K562 (cell line): ENCODE data around the gene B3GAT3. TPM values are rescaled to one million over a fixed set of nuclear protein-coding genes. Genes with fewer than 3 reads are reported as not detected.

Experiments used
- ATAC-seq: fragments of 200-7000 bp; cut with Tn5 transposase; 3 replicates; pipeline ENCODE4 v1.9.1; 2020; ENCODE audit warnings: moderate library complexity
- BruUV-seq: library from RNA; stranded (reverse); fragments of 400-500 nt; replicated peaks from 2 replicates; lab custom pipeline; 2021; lab: Mats Ljungman, UMichigan
- CTCF ChIA-PET: fragments of 300-600 bp; formaldehyde crosslinking; extraction: SDS; loops from one replicate; lab custom pipeline; 2021; ENCODE audit warnings: low intra/inter-chr PET ratio; lab: Yijun Ruan, JAX
- POLR2A ChIA-PET: fragments of 300-600, 350-650 bp; sonication (Branson Sonifier 250); formaldehyde crosslinking; extraction: SDS; loops from one replicate; lab custom pipeline; 2021; ENCODE audit warnings: antibody characterized with exemption, inconsistent platforms; lab: Yijun Ruan, JAX
- DNase-seq, 4 experiments: peaks; one replicate each; pipeline versions ENCODE4 v3.0.0 to v3.0.0-alpha.2; 2011 to 2018; ENCODE audit warnings: low spot score in 3 of 4, mixed read lengths in 3 of 4; ENCODE audit errors: extremely low read depth in 1 of 4
- FAIRE-seq: peaks from 2 replicates; lab custom pipeline; 2011; peaks lifted over from hg19 to GRCh38; lab: Jason Lieb, UNC
- H2AFZ ChIP-seq: 2 replicates; pipeline ENCODE4 v1.6.0; 2011; ENCODE audit warnings: low read depth, low read length, control low read depth, inconsistent platforms
- H3K27ac ChIP-seq: fragments of 200-600 bp; 3 replicates; pipeline ENCODE4 v1.8.0; 2011; ENCODE audit warnings: low read depth, mild to moderate bottlenecking, control low read depth, inconsistent platforms, low read length, moderate library complexity, mixed read lengths; ENCODE audit errors: extremely low read depth
- H3K27me3 ChIP-seq, 2 experiments: fragments of 300-600 bp in 1 of 2; 2 replicates in 1 of 2; 3 replicates in 1 of 2; pipeline versions ENCODE4 v1.6.0 to v1.8.0; 2011; ENCODE audit warnings: inconsistent platforms in 2 of 2, low read length in 2 of 2, mild to moderate bottlenecking in 1 of 2, mixed read lengths in 1 of 2, moderate library complexity in 1 of 2; ENCODE audit not compliant: control insufficient read depth in 2 of 2, insufficient read depth in 2 of 2
- H3K36me3 ChIP-seq: fragments of 300-600 bp; 3 replicates; pipeline ENCODE4 v1.8.0; 2011; ENCODE audit warnings: mild to moderate bottlenecking, low read length, inconsistent platforms; ENCODE audit not compliant: control insufficient read depth, insufficient read depth
- H3K4me1 ChIP-seq, 2 experiments: fragments of 200-600 bp in 1 of 2; replicated peaks in 1 of 2; 2 replicates in 1 of 2; 3 replicates in 1 of 2; pipeline versions ENCODE4 v1.5.1 to v1.8.0; 2011; ENCODE audit warnings: inconsistent platforms in 2 of 2, low read length in 2 of 2, mild to moderate bottlenecking in 1 of 2, mixed read lengths in 1 of 2, moderate library complexity in 1 of 2; ENCODE audit not compliant: control insufficient read depth in 2 of 2, insufficient read depth in 2 of 2
- H3K4me2 ChIP-seq: 2 replicates; pipeline ENCODE4 v1.6.1; 2011; ENCODE audit warnings: low read length, control low read depth, inconsistent platforms, mixed read lengths; ENCODE audit not compliant: insufficient read depth
- H3K4me3 ChIP-seq: fragments of 200-600 bp; sonication (generic), shearing (Covaris generic); 2 replicates; pipeline ENCODE4 v1.5.1; 2016; ENCODE audit warnings: control low read depth, inconsistent platforms
- H3K79me2 ChIP-seq: fragments of 200-600 bp; 3 replicates; pipeline ENCODE4 v1.8.0; 2011; ENCODE audit warnings: low read length, inconsistent platforms; ENCODE audit not compliant: control insufficient read depth, insufficient read depth
- H3K9ac ChIP-seq, 2 experiments: 2 replicates each; pipeline versions ENCODE4 v1.6.0 to v1.6.1; 2011; ENCODE audit warnings: low read depth in 2 of 2, low read length in 2 of 2, control low read depth in 1 of 2, inconsistent platforms in 1 of 2, mild to moderate bottlenecking in 1 of 2, mixed read lengths in 1 of 2; ENCODE audit not compliant: insufficient read depth in 1 of 2
- H3K9me1 ChIP-seq: one replicate; pipeline ENCODE4 v1.6.0; 2011; ENCODE audit warnings: inconsistent platforms, mild to moderate bottlenecking, low read length, moderate library complexity; ENCODE audit not compliant: control insufficient read depth, insufficient read depth
- H3K9me3 ChIP-seq: replicated peaks from 2 replicates; pipeline ENCODE4 v1.5.1; 2011; ENCODE audit warnings: low read depth, low read length, inconsistent platforms; ENCODE audit not compliant: control insufficient read depth, insufficient read depth
- H4K20me1 ChIP-seq: replicated peaks from 2 replicates; pipeline ENCODE4 v1.6.1; 2011; ENCODE audit warnings: low read length, inconsistent platforms, mixed read lengths; ENCODE audit not compliant: control insufficient read depth, insufficient read depth
- ZBTB33 ChIP-seq: sonication (generic); formaldehyde crosslinking; IDR thresholded peaks from 2 replicates; pipeline ENCODE4 v1.8.1; 2023; ENCODE audit warnings: mild to moderate bottlenecking, missing genetic modification reagents
- ZBTB8A ChIP-seq: fragments of 450-650 bp; IDR thresholded peaks from 2 replicates; pipeline ENCODE4 v1.6.1; 2018; ENCODE audit warnings: mild to moderate bottlenecking, moderate library complexity; ENCODE audit not compliant: partially characterized antibody
- WGBS: fragments of 100-300 bp; shearing (Covaris generic); methylation state at CpG from one replicate; pipeline ENCODE4 v1.1.6; 2016; ENCODE audit warnings: low coverage, mixed read lengths; ENCODE audit not compliant: insufficient coverage; ENCODE audit errors: missing lambda C conversion rate; 5-methylcytosine and 5-hydroxymethylcytosine counted together
- in situ Hi-C: fragments of 300-500 bp; cut with MboI; formaldehyde crosslinking; loops from 4 replicates; pipeline ENCODE4 v1.15.0; 2018; ENCODE audit warnings: inconsistent platforms, mixed read lengths
- intact Hi-C: fragments of 100-400 bp; cut with micrococcal nuclease; formaldehyde crosslinking; loops from 2 replicates; pipeline ENCODE4 v1.14.2; 2022
- polyA plus RNA-seq, 8 experiments: library from polyadenylated mRNA; depleted of rRNA in 4 of 8; stranded (reverse) in 5 of 8; unstranded in 3 of 8; fragments of >200 nt; fragmentation: Nextera tagmentation in 2 of 8; fragmentation: Illumina TruSeq in 1 of 8; extraction: Ambion mirVana in 2 of 8; extraction: Trizol in 1 of 8; gene quantifications; 2 replicates each; pipeline versions ENCODE4 v1.2.1 to v1.2.3, GENCODE V29; 2011 to 2014; ENCODE audit warnings: inconsistent platforms in 1 of 8, missing spikeins in 1 of 8
- total RNA-seq, 7 experiments: library from RNA; depleted of rRNA in 6 of 7; stranded (reverse); fragments of >200 nt in 6 of 7; fragmentation: Illumina TruSeq in 2 of 7; extraction: Trizol in 2 of 7; gene quantifications; 2 replicates each; pipeline versions ENCODE4 v1.2.1 to v1.2.3, GENCODE V29; 2011 to 2021; ENCODE audit warnings: low replicate concordance in 1 of 7

B3GAT3 gene
- total and polyA plus RNA-seq, 9 of the 15 experiments (the other 6 are each of a cell fraction or from before 2014, with no cell fraction given), result 0.30 to 64.0 (median 21.4) TPM

GRCh38 chr11:62604460-62605120 is 17.2 kb downstream of the B3GAT3 start:
- no peak for ATAC-seq
- Histone ChIP-seq H3K9me3 (no peaks in the 10 kb centered on the region), H3K79me2 (peaks cover 25% of the 10 kb centered on the region)
- peak; percentile 54; the same call in 1 of the 2 replicates for TF ChIP-seq ZBTB33 (CRISPR knock-in tag)
- TF ChIP-seq ZBTB8A, result no peak
- TF ChIP-seq, all 486 proteins: peak for 1
- no TSS peak for BruUV-seq
- Histone ChIP-seq H3K36me3 (peaks cover 74% of the 10 kb centered on the region), H3K9ac (peak overlapping the region in 1 of 2 experiments; percentile 83; a peak in 2 of 4 replicates), H3K4me1 (peaks cover 6 to 44% of the 10 kb centered on the region in 2 experiments; a peak in 3 of 5 replicates), H2AFZ (no peak overlapping the region), H3K27ac (no peak overlapping the region), H3K4me3 (no peak overlapping the region), H4K20me1 (no peaks in the 10 kb centered on the region), H3K4me2 (no peak overlapping the region), H3K27me3 (no peaks in the 10 kb centered on the region), H3K9me1 (no peaks in the 10 kb centered on the region)
- ChIA-PET POLR2A (interaction anchor here (0.8 to 2.4 kb wide), 2 partner anchors 13 to 19 kb away, joined by 6 to 10 read pairs; partner anchors contain the start of gene TUT1), CTCF (no interaction called here)
- DNase-seq, result no peak
- WGBS, result 69% methylated on average over 13 of the region's 13 CpGs
- in situ Hi-C loops, result no loop called here
- intact Hi-C loops, result loop anchor here (5.0 kb wide), 1 partner anchor 68 kb away; the partner anchor contains the start of genes LBHD1 and UQCC3
- no peak for FAIRE-seq
